Measurements from ENCODE around the gene HOXA5. TPM values are rescaled to one million over a fixed set of nuclear protein-coding genes. Genes with fewer than 3 reads are reported as not detected.

Gene HOXA5
- total and polyA plus RNA-seq, 11 donors = 0.07 to 2.8 (median 0.36) TPM; not detected in 7

DNA sequence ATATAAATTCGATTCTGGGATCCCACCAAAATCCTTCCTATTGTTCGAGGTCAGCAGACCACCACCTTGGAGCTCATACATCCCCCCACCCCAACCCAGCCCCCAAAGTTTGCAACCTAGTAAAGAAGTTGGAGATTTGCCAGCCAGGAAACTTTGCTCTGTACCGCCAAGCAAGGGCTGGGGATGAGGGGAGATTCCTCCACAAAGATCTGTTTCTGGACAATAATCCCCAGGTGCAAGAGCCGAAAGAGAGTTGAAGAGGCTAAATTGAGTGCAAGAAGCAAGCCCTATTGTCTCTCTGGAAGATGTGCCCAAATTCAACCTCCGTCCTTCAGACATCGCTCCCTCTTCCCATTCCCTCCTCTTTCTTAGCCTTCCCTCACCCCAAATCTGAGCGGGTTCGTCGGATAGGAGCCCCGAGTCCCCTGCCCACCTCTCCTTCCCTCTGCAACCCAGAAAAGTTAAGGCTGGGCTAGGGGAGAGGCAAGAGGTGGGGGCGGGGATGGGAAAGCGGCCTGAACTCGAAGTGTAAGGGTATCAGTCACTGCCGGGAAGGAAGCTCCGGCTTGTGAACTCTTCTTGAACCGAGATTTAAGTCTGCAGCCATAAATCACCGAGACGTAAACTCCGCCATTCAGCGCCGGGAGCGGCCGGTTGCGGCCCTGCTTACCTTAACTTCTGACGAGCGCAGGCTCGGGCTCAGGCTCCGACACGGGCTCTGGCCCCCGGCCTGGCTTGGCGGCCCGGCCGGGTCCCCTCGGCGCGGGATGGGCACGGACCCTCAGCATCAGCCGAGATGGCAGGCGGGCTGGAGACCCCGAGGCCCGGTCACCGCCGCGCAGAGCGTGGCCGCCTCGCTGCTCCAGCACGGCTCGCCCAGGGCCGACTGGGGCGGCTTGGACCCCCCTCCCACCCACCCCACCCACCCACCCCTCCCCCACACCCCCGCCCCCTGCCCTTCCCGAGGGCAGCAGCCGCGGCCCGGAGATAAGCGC, 30.2 kb downstream of the HOXA5 start:
- no peaks in the 10 kb centered on the region for H3K9me3 ChIP-seq
- TF ChIP-seq POLR2A (IDR thresholded peaks at IDR 0.05) = peak in 1 of 2 donors; percentile 36
- TF ChIP-seq, protein P1, sequence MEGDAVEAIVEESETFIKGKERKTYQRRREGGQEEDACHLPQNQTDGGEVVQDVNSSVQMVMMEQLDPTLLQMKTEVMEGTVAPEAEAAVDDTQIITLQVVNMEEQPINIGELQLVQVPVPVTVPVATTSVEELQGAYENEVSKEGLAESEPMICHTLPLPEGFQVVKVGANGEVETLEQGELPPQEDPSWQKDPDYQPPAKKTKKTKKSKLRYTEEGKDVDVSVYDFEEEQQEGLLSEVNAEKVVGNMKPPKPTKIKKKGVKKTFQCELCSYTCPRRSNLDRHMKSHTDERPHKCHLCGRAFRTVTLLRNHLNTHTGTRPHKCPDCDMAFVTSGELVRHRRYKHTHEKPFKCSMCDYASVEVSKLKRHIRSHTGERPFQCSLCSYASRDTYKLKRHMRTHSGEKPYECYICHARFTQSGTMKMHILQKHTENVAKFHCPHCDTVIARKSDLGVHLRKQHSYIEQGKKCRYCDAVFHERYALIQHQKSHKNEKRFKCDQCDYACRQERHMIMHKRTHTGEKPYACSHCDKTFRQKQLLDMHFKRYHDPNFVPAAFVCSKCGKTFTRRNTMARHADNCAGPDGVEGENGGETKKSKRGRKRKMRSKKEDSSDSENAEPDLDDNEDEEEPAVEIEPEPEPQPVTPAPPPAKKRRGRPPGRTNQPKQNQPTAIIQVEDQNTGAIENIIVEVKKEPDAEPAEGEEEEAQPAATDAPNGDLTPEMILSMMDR (IDR thresholded peaks at IDR 0.05) = no peak
- DNase-seq (no peak), ATAC-seq (peak in 1 of 4 donors; percentile 24)
- intact Hi-C loops (cut with DNase I) = no loop called here
- peaks cover 0 to 35% (median 5%) of the 10 kb centered on the region in 12 donors for H3K4me1 ChIP-seq
- 7 to 14% (median 9%) methylated on average over 30 to 57 of the region's 57 CpGs for WGBS, 4 donors
- peak overlapping the region; percentile 10 to 61 (median 40) for H3K4me3 ChIP-seq
- no peaks in the 10 kb centered on the region for H3K36me3 ChIP-seq
- H3K27ac ChIP-seq = peak overlapping the region in 10 of 12 donors; percentile 43 to 93 (median 67)
- H3K27me3 ChIP-seq = peaks cover 58 to 99% (median 89%) of the 10 kb centered on the region in 9 donors

DNA sequence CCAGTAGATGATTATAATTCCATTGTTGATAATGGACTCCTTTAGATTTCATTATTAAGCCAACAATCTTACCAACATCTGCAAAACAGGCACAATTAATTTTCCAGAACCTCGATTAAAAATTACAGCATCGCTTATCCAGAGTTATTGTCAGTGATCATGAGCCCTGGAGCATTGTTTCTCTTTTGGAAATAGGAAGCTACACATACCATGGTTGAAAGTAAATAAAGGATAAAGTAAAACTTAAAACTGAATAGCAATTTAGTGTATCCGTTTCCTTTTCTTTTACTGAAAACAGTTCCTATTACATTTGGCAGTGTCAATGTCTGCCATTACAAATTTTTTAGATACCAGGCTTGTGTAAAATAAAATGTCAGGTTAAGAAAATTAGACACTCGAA, 31.1 kb downstream of the HOXA5 start:
- intact Hi-C loops (cut with DNase I) = no loop called here
- Histone ChIP-seq H3K27me3 (peaks cover 59 to 99% (median 89%) of the 10 kb centered on the region in 9 donors), H3K9me3 (no peaks in the 10 kb centered on the region), H3K4me3 (peak overlapping the region in 2 of 12 donors; percentile 46 to 61), H3K4me1 (peaks cover 0 to 40% (median 5%) of the 10 kb centered on the region in 12 donors), H3K27ac (peak overlapping the region in 5 of 12 donors; percentile 70 to 93 (median 81)), H3K36me3 (no peaks in the 10 kb centered on the region)
- 17 to 26% (median 25%) methylated on average over 4 of the region's 4 CpGs for WGBS, 4 donors
- no peak for DNase-seq
- no peak for ATAC-seq
- TF ChIP-seq, protein P1 (IDR thresholded peaks at IDR 0.05) = no peak
- no peak for TF ChIP-seq POLR2A (IDR thresholded peaks at IDR 0.05)

DNA sequence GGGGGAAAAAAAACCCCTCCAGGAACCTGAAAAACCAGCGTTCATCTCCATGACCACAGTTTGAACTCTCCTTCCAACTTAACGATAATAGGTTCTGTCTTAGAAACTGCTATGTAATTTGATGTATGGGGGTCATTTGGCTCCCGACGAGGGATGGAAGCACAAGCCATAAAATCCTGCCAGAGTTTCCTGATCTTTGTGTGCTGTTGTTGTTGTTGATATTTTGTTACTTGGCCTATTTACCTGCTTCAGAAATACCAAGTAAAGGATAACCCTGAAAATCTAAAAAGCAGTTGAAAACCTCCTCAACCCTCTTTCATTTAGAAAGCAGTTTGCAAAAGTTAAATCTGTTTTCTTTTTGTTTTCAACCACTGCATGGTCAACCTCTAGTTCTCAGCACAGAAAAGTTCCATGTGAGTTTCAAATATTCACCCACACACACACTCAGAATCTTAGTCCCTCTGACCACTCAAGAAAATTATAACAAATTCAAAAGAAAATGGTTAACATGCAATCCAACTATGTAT, 31.7 kb downstream of the HOXA5 start:
- TF ChIP-seq, protein P1 (IDR thresholded peaks at IDR 0.05) = no peak
- TF ChIP-seq POLR2A (IDR thresholded peaks at IDR 0.05) = no peak
- Histone ChIP-seq H3K9me3 (no peaks in the 10 kb centered on the region), H3K36me3 (no peaks in the 10 kb centered on the region), H3K4me1 (peaks cover 0 to 41% (median 5%) of the 10 kb centered on the region in 12 donors), H3K27me3 (peaks cover 60 to 99% (median 89%) of the 10 kb centered on the region in 9 donors), H3K4me3 (no peak overlapping the region), H3K27ac (peak overlapping the region in 4 of 12 donors; percentile 20 to 93 (median 46))
- DNase-seq = no peak
- WGBS, 4 donors = 11 to 14% (median 12%) methylated on average over 4 of the region's 4 CpGs
- ATAC-seq = no peak
- intact Hi-C loops (cut with DNase I) = no loop called here

Data from heart left ventricle (tissue), 16 donors.